Measurements from ENCODE around the gene GTF2IRD1.

DNA sequence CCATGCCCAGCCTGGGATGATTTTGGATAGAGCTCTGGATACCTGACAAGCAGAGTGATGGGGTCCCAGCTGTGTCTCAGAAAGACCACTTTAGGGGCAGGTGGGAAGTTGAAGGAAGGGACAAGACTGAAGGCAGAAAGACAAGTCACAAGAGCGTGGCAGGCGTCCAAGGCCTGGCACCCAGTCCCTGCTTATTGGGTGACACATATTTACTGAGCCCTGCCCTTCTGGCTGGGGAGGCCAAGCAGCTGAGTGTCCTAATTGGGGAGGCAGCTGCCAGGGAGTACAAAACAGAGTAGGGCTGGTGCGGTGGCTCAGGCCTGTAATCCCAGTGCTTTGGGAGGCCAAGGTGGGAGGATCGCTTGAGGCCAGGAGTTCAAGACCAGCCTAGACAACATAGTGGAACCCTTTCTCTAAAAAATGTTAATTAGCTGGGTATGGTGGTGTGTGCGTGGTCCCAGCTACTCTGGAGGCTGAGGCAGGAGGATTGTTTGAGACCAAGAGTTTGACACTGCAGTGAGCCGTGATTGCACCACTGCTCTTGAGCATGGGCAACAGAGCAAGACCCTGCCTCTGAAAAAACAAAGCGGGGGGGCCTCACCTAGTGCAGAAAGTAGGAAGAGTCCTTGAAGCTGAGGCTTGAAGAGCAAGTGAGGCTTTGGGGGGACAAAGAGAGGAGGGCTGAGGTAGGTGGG lies 150.8 kb downstream of the GTF2IRD1 start:
- TF ChIP-seq, protein P1, sequence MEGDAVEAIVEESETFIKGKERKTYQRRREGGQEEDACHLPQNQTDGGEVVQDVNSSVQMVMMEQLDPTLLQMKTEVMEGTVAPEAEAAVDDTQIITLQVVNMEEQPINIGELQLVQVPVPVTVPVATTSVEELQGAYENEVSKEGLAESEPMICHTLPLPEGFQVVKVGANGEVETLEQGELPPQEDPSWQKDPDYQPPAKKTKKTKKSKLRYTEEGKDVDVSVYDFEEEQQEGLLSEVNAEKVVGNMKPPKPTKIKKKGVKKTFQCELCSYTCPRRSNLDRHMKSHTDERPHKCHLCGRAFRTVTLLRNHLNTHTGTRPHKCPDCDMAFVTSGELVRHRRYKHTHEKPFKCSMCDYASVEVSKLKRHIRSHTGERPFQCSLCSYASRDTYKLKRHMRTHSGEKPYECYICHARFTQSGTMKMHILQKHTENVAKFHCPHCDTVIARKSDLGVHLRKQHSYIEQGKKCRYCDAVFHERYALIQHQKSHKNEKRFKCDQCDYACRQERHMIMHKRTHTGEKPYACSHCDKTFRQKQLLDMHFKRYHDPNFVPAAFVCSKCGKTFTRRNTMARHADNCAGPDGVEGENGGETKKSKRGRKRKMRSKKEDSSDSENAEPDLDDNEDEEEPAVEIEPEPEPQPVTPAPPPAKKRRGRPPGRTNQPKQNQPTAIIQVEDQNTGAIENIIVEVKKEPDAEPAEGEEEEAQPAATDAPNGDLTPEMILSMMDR (conservative IDR thresholded peaks at IDR 0.05 in 1 of 2, IDR thresholded peaks at IDR 0.05 in 1 of 2; ENCODE audit: low read depth in 1 of 2, low read length in 2 of 2): no peak
- no peak for TF ChIP-seq EZH2 (IDR thresholded peaks at IDR 0.05; ENCODE audit: low read length, missing control alignments)
